Measurements from ENCODE around the gene MESD. TPM values are rescaled to one million over a fixed set of nuclear protein-coding genes. Genes with fewer than 3 reads are reported as not detected.

Gene MESD
- total RNA-seq, 2 donors from 2014 or later = 31.7 to 35.8 TPM

DNA sequence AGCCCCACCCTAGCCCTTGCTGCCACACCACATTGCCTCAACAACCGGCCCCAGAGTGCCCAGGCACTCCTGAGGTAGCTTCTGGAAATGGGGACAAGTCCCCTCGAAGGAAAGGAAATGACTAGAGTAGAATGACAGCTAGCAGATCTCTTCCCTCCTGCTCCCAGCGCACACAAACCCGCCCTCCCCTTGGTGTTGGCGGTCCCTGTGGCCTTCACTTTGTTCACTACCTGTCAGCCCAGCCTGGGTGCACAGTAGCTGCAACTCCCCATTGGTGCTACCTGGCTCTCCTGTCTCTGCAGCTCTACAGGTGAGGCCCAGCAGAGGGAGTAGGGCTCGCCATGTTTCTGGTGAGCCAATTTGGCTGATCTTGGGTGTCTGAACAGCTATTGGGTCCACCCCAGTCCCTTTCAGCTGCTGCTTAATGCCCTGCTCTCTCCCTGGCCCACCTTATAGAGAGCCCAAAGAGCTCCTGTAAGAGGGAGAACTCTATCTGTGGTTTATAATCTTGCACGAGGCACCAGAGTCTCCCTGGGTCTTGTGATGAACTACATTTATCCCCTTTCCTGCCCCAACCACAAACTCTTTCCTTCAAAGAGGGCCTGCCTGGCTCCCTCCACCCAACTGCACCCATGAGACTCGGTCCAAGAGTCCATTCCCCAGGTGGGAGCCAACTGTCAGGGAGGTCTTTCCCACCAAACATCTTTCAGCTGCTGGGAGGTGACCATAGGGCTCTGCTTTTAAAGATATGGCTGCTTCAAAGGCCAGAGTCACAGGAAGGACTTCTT, 39.1 kb downstream of the MESD start:
- no peak overlapping the region for H3K4me3 Mint-ChIP-seq
- H3K27me3 ChIP-seq (ENCODE audit: control insufficient read depth, insufficient read depth, low read length, poor library complexity, severe bottlenecking) = no peaks in the 10 kb centered on the region
- no peaks in the 10 kb centered on the region for H3K27me3 Mint-ChIP-seq (ENCODE audit: insufficient read depth)
- no peak overlapping the region for H3K9ac ChIP-seq (ENCODE audit: extremely low read depth, low read length, poor library complexity, severe bottlenecking)
- H3K4me1 ChIP-seq (ENCODE audit: control insufficient read depth, insufficient read depth, low read length) = peaks cover 8% of the 10 kb centered on the region
- DNase-seq = no peak
- WGBS, 2 experiments (ENCODE audit: insufficient coverage in 1 of 2, insufficient read length in 1 of 2) = 86 to 94% methylated on average over 1 to 8 of the region's 8 CpGs
- no peaks in the 10 kb centered on the region for H3K9me3 Mint-ChIP-seq
- no peaks in the 10 kb centered on the region for H3K9me3 ChIP-seq (ENCODE audit: control insufficient read depth, low read length)
- peaks cover 20% of the 10 kb centered on the region for H3K4me1 Mint-ChIP-seq
- TF ChIP-seq, protein P1, sequence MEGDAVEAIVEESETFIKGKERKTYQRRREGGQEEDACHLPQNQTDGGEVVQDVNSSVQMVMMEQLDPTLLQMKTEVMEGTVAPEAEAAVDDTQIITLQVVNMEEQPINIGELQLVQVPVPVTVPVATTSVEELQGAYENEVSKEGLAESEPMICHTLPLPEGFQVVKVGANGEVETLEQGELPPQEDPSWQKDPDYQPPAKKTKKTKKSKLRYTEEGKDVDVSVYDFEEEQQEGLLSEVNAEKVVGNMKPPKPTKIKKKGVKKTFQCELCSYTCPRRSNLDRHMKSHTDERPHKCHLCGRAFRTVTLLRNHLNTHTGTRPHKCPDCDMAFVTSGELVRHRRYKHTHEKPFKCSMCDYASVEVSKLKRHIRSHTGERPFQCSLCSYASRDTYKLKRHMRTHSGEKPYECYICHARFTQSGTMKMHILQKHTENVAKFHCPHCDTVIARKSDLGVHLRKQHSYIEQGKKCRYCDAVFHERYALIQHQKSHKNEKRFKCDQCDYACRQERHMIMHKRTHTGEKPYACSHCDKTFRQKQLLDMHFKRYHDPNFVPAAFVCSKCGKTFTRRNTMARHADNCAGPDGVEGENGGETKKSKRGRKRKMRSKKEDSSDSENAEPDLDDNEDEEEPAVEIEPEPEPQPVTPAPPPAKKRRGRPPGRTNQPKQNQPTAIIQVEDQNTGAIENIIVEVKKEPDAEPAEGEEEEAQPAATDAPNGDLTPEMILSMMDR (conservative IDR thresholded peaks at IDR 0.05) = peak; percentile 14
- peaks cover 51% of the 10 kb centered on the region for H3K36me3 Mint-ChIP-seq (ENCODE audit: low read depth)
- no peak overlapping the region for H3K4me3 ChIP-seq (ENCODE audit: low read length)
- no peak overlapping the region for H3K27ac ChIP-seq (ENCODE audit: low read depth, low read length)
- H3K27ac Mint-ChIP-seq = no peak overlapping the region
- peaks cover 38% of the 10 kb centered on the region for H3K36me3 ChIP-seq (ENCODE audit: control insufficient read depth, insufficient read depth, low read length)

DNA sequence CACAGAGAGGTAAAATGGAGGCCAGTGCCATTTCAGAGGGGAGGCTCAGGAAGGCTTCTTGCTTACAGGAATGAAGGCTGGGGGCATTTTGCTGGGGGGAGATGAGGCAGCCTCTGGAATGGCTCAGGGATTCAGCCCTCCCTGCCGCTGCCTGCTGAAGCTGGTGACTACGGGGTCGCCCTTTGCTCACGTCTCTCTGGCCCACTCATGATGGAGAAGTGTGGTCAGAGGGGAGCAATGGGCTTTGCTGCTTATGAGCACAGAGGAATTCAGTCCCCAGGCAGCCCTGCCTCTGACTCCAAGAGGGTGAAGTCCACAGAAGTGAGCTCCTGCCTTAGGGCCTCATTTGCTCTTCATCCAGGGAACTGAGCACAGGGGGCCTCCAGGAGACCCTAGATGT, 39.9 kb downstream of the MESD start:
- Mint-ChIP-seq H3K36me3 (ENCODE audit: low read depth) (peaks cover 50% of the 10 kb centered on the region), H3K9me3 (no peaks in the 10 kb centered on the region), H3K27ac (no peak overlapping the region), H3K4me3 (no peak overlapping the region), H3K27me3 (ENCODE audit: insufficient read depth) (no peaks in the 10 kb centered on the region), H3K4me1 (peaks cover 16% of the 10 kb centered on the region)
- DNase-seq = no peak
- Histone ChIP-seq H3K36me3 (ENCODE audit: control insufficient read depth, insufficient read depth, low read length) (peaks cover 38% of the 10 kb centered on the region), H3K27ac (ENCODE audit: low read depth, low read length) (no peak overlapping the region), H3K4me3 (ENCODE audit: low read length) (no peak overlapping the region), H3K27me3 (ENCODE audit: control insufficient read depth, insufficient read depth, low read length, poor library complexity, severe bottlenecking) (no peaks in the 10 kb centered on the region), H3K4me1 (ENCODE audit: control insufficient read depth, insufficient read depth, low read length) (peaks cover 8% of the 10 kb centered on the region), H3K9ac (ENCODE audit: extremely low read depth, low read length, poor library complexity, severe bottlenecking) (no peak overlapping the region), H3K9me3 (ENCODE audit: control insufficient read depth, low read length) (no peaks in the 10 kb centered on the region)
- TF ChIP-seq, protein P1 (conservative IDR thresholded peaks at IDR 0.05) = no peak
- 98% methylated on average over 4 of the region's 4 CpGs; no CpG with 5 or more reads in 1 of the 2 experiments for WGBS, 2 experiments (ENCODE audit: insufficient coverage in 1 of 2, insufficient read length in 1 of 2)

GRCh38 chr15:80948651-80949292, 40.8 kb downstream of the MESD start:
- TF ChIP-seq, protein P1 (conservative IDR thresholded peaks at IDR 0.05) = no peak
- WGBS, 2 experiments (ENCODE audit: insufficient coverage in 1 of 2, insufficient read length in 1 of 2) = 95 to 97% methylated on average over 9 to 13 of the region's 13 CpGs
- Mint-ChIP-seq H3K36me3 (ENCODE audit: low read depth) (peaks cover 50% of the 10 kb centered on the region), H3K9me3 (no peaks in the 10 kb centered on the region), H3K4me1 (peaks cover 7% of the 10 kb centered on the region), H3K27ac (no peak overlapping the region), H3K27me3 (ENCODE audit: insufficient read depth) (no peaks in the 10 kb centered on the region), H3K4me3 (no peak overlapping the region)
- H3K36me3 ChIP-seq (ENCODE audit: control insufficient read depth, insufficient read depth, low read length) = peaks cover 43% of the 10 kb centered on the region
- H3K9me3 ChIP-seq (ENCODE audit: control insufficient read depth, low read length) = no peaks in the 10 kb centered on the region
- peaks cover 2% of the 10 kb centered on the region for H3K4me1 ChIP-seq (ENCODE audit: control insufficient read depth, insufficient read depth, low read length)
- DNase-seq = no peak
- H3K9ac ChIP-seq (ENCODE audit: extremely low read depth, low read length, poor library complexity, severe bottlenecking) = no peak overlapping the region
- no peak overlapping the region for H3K4me3 ChIP-seq (ENCODE audit: low read length)
- H3K27me3 ChIP-seq (ENCODE audit: control insufficient read depth, insufficient read depth, low read length, poor library complexity, severe bottlenecking) = no peaks in the 10 kb centered on the region
- H3K27ac ChIP-seq (ENCODE audit: low read depth, low read length) = no peak overlapping the region
